K562 (cell line): Measurements from ENCODE around the gene SAMD8. TPM values are rescaled to one million over a fixed set of nuclear protein-coding genes. Genes with fewer than 3 reads are reported as not detected.
A peak's percentile ranks its signal among the peaks of the same experiment; 100 is the strongest.

Experiments used
- ATAC-seq: fragments of 200-7000 bp; cut with Tn5 transposase; 3 replicates; pipeline ENCODE4 v1.9.1; 2020; ENCODE audit warnings: moderate library complexity
- BruUV-seq: library from RNA; stranded (reverse); fragments of 400-500 nt; replicated peaks from 2 replicates; lab custom pipeline; 2021; lab: Mats Ljungman, UMichigan
- CTCF ChIA-PET: fragments of 300-600 bp; formaldehyde crosslinking; extraction: SDS; loops from one replicate; lab custom pipeline; 2021; ENCODE audit warnings: low intra/inter-chr PET ratio; lab: Yijun Ruan, JAX
- POLR2A ChIA-PET: fragments of 300-600, 350-650 bp; sonication (Branson Sonifier 250); formaldehyde crosslinking; extraction: SDS; loops from one replicate; lab custom pipeline; 2021; ENCODE audit warnings: antibody characterized with exemption, inconsistent platforms; lab: Yijun Ruan, JAX
- DNase-seq, 4 experiments: peaks; one replicate each; pipeline versions ENCODE4 v3.0.0 to v3.0.0-alpha.2; 2011 to 2018; ENCODE audit warnings: low spot score in 3 of 4, mixed read lengths in 3 of 4; ENCODE audit errors: extremely low read depth in 1 of 4
- FAIRE-seq: peaks from 2 replicates; lab custom pipeline; 2011; peaks lifted over from hg19 to GRCh38; lab: Jason Lieb, UNC
- H2AFZ ChIP-seq: 2 replicates; pipeline ENCODE4 v1.6.0; 2011; ENCODE audit warnings: low read depth, low read length, control low read depth, inconsistent platforms
- H3K27ac ChIP-seq: fragments of 200-600 bp; 3 replicates; pipeline ENCODE4 v1.8.0; 2011; ENCODE audit warnings: low read depth, mild to moderate bottlenecking, control low read depth, inconsistent platforms, low read length, moderate library complexity, mixed read lengths; ENCODE audit errors: extremely low read depth
- H3K27me3 ChIP-seq, 2 experiments: fragments of 300-600 bp in 1 of 2; 2 replicates in 1 of 2; 3 replicates in 1 of 2; pipeline versions ENCODE4 v1.6.0 to v1.8.0; 2011; ENCODE audit warnings: inconsistent platforms in 2 of 2, low read length in 2 of 2, mild to moderate bottlenecking in 1 of 2, mixed read lengths in 1 of 2, moderate library complexity in 1 of 2; ENCODE audit not compliant: control insufficient read depth in 2 of 2, insufficient read depth in 2 of 2
- H3K36me3 ChIP-seq: fragments of 300-600 bp; 3 replicates; pipeline ENCODE4 v1.8.0; 2011; ENCODE audit warnings: mild to moderate bottlenecking, low read length, inconsistent platforms; ENCODE audit not compliant: control insufficient read depth, insufficient read depth
- H3K4me1 ChIP-seq, 2 experiments: fragments of 200-600 bp in 1 of 2; replicated peaks in 1 of 2; 2 replicates in 1 of 2; 3 replicates in 1 of 2; pipeline versions ENCODE4 v1.5.1 to v1.8.0; 2011; ENCODE audit warnings: inconsistent platforms in 2 of 2, low read length in 2 of 2, mild to moderate bottlenecking in 1 of 2, mixed read lengths in 1 of 2, moderate library complexity in 1 of 2; ENCODE audit not compliant: control insufficient read depth in 2 of 2, insufficient read depth in 2 of 2
- H3K4me2 ChIP-seq: 2 replicates; pipeline ENCODE4 v1.6.1; 2011; ENCODE audit warnings: low read length, control low read depth, inconsistent platforms, mixed read lengths; ENCODE audit not compliant: insufficient read depth
- H3K4me3 ChIP-seq: fragments of 200-600 bp; sonication (generic), shearing (Covaris generic); 2 replicates; pipeline ENCODE4 v1.5.1; 2016; ENCODE audit warnings: control low read depth, inconsistent platforms
- H3K79me2 ChIP-seq: fragments of 200-600 bp; 3 replicates; pipeline ENCODE4 v1.8.0; 2011; ENCODE audit warnings: low read length, inconsistent platforms; ENCODE audit not compliant: control insufficient read depth, insufficient read depth
- H3K9ac ChIP-seq, 2 experiments: 2 replicates each; pipeline versions ENCODE4 v1.6.0 to v1.6.1; 2011; ENCODE audit warnings: low read depth in 2 of 2, low read length in 2 of 2, control low read depth in 1 of 2, inconsistent platforms in 1 of 2, mild to moderate bottlenecking in 1 of 2, mixed read lengths in 1 of 2; ENCODE audit not compliant: insufficient read depth in 1 of 2
- H3K9me1 ChIP-seq: one replicate; pipeline ENCODE4 v1.6.0; 2011; ENCODE audit warnings: inconsistent platforms, mild to moderate bottlenecking, low read length, moderate library complexity; ENCODE audit not compliant: control insufficient read depth, insufficient read depth
- H3K9me3 ChIP-seq: replicated peaks from 2 replicates; pipeline ENCODE4 v1.5.1; 2011; ENCODE audit warnings: low read depth, low read length, inconsistent platforms; ENCODE audit not compliant: control insufficient read depth, insufficient read depth
- H4K20me1 ChIP-seq: replicated peaks from 2 replicates; pipeline ENCODE4 v1.6.1; 2011; ENCODE audit warnings: low read length, inconsistent platforms, mixed read lengths; ENCODE audit not compliant: control insufficient read depth, insufficient read depth
- ARNT ChIP-seq, 2 experiments: fragments of 450-650 bp; IDR thresholded peaks; 2 replicates each; pipeline ENCODE4 v1.6.1; 2016; ENCODE audit warnings: mild to moderate bottlenecking in 1 of 2
- ETV6 ChIP-seq, 3 experiments: fragments of 150-350 bp in 1 of 3; sonication (generic) in 1 of 3; formaldehyde crosslinking in 1 of 3; IDR thresholded peaks; 2 replicates each; pipeline versions ENCODE4 v1.6.1 to v1.8.0; 2014 to 2022; ENCODE audit warnings: borderline replicate concordance in 2 of 3, low read depth in 2 of 3, antibody characterized with exemption in 1 of 3, low read length in 1 of 3, mild to moderate bottlenecking in 1 of 3, missing genetic modification reagents in 1 of 3
- FOXK1 ChIP-seq: sonication (generic); formaldehyde crosslinking; IDR thresholded peaks from 2 replicates; pipeline ENCODE4 v1.8.0; 2022; ENCODE audit warnings: missing genetic modification reagents, mild to moderate bottlenecking, borderline replicate concordance
- NCOA1 ChIP-seq: fragments of 450-650 bp; IDR thresholded peaks from 2 replicates; pipeline ENCODE4 v1.6.1; 2016; ENCODE audit warnings: low read depth
- NFE2 ChIP-seq: IDR thresholded peaks from 2 replicates; pipeline ENCODE4 v1.6.1; 2014; ENCODE audit warnings: antibody characterized with exemption, low read depth
- SMARCA4 ChIP-seq: fragments of 450-650 bp; IDR thresholded peaks from 2 replicates; pipeline ENCODE4 v1.6.1; 2016
- TAF7 ChIP-seq: fragments of 450-650 bp; IDR thresholded peaks from 2 replicates; pipeline ENCODE4 v1.6.1; 2016; ENCODE audit warnings: missing genetic modification characterization, missing compliant biosample characterization
- ZC3H8 ChIP-seq: fragments of 450-650 bp; IDR thresholded peaks from 2 replicates; pipeline ENCODE4 v1.6.1; 2017
- ZNF12 ChIP-seq: sonication (generic); formaldehyde crosslinking; IDR thresholded peaks from 2 replicates; pipeline ENCODE4 v1.4.0; 2020; ENCODE audit warnings: mild to moderate bottlenecking, missing genetic modification reagents
- WGBS: fragments of 100-300 bp; shearing (Covaris generic); methylation state at CpG from one replicate; pipeline ENCODE4 v1.1.6; 2016; ENCODE audit warnings: low coverage, mixed read lengths; ENCODE audit not compliant: insufficient coverage; ENCODE audit errors: missing lambda C conversion rate; 5-methylcytosine and 5-hydroxymethylcytosine counted together
- in situ Hi-C: fragments of 300-500 bp; cut with MboI; formaldehyde crosslinking; loops from 4 replicates; pipeline ENCODE4 v1.15.0; 2018; ENCODE audit warnings: inconsistent platforms, mixed read lengths
- intact Hi-C: fragments of 100-400 bp; cut with micrococcal nuclease; formaldehyde crosslinking; loops from 2 replicates; pipeline ENCODE4 v1.14.2; 2022
- polyA plus RNA-seq, 8 experiments: library from polyadenylated mRNA; depleted of rRNA in 4 of 8; stranded (reverse) in 5 of 8; unstranded in 3 of 8; fragments of >200 nt; fragmentation: Nextera tagmentation in 2 of 8; fragmentation: Illumina TruSeq in 1 of 8; extraction: Ambion mirVana in 2 of 8; extraction: Trizol in 1 of 8; gene quantifications; 2 replicates each; pipeline versions ENCODE4 v1.2.1 to v1.2.3, GENCODE V29; 2011 to 2014; ENCODE audit warnings: inconsistent platforms in 1 of 8, missing spikeins in 1 of 8
- total RNA-seq, 7 experiments: library from RNA; depleted of rRNA in 6 of 7; stranded (reverse); fragments of >200 nt in 6 of 7; fragmentation: Illumina TruSeq in 2 of 7; extraction: Trizol in 2 of 7; gene quantifications; 2 replicates each; pipeline versions ENCODE4 v1.2.1 to v1.2.3, GENCODE V29; 2011 to 2021; ENCODE audit warnings: low replicate concordance in 1 of 7
- TF ChIP-seq, protein P1 (sequence below), 2 experiments: fragments of 450-650 bp in 1 of 2; sonication (generic) in 1 of 2; formaldehyde crosslinking in 1 of 2; IDR thresholded peaks; 2 replicates each; pipeline versions ENCODE4 v1.7.1 to v1.9.0; 2016 to 2022; ENCODE audit warnings: inconsistent platforms in 1 of 2, mild to moderate bottlenecking in 1 of 2, missing genetic modification reagents in 1 of 2
- TF ChIP-seq, protein P2 (sequence below): fragments of 450-650 bp; IDR thresholded peaks from 2 replicates; pipeline ENCODE4 v1.6.1; 2016; ENCODE audit warnings: low read depth, mild to moderate bottlenecking, moderate library complexity

SAMD8 gene
- total and polyA plus RNA-seq, 9 of the 15 experiments (the other 6 are each of a cell fraction or from before 2014, with no cell fraction given) = 2.7 to 16.1 (median 6.2) TPM

DNA sequence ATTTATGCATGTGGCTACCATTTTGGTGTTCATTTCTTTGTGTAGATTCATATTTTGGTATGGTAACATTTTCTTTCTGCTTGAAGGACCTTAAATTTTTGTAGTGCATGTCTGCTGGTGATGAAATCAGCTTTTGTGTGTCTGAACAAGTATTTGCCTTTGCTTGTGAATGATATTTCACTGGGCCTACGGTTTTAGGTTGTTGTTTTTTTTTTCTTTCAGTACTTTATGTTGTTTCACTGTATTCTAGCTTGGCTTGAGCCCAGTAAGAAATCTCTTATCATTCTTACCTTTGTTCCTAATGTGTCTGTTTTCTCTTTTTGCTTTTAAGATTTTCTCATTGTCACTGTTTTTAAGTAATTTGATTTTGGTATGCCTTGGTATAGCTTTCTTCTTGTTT is 31.9 kb downstream of the SAMD8 start:
- Histone ChIP-seq H3K79me2 (peaks cover 22% of the 10 kb centered on the region), H2AFZ (no peak overlapping the region), H3K9me1 (no peaks in the 10 kb centered on the region), H3K4me1 (peaks cover 8 to 9% of the 10 kb centered on the region in 2 experiments), H3K27ac (no peak overlapping the region; the same call in 2 of the 3 replicates), H4K20me1 (no peaks in the 10 kb centered on the region), H3K36me3 (no peaks in the 10 kb centered on the region), H3K27me3 (no peaks in the 10 kb centered on the region), H3K4me3 (no peak overlapping the region), H3K9me3 (no peaks in the 10 kb centered on the region), H3K4me2 (no peak overlapping the region), H3K9ac (no peak overlapping the region)
- POLR2A ChIA-PET = interaction anchor here (0.6 to 1.1 kb wide), 2 partner anchors 23 to 219 kb away, joined by 3 read pairs; no protein-coding TSS in a partner anchor
- ATAC-seq (peak; percentile 22; the same call in 1 of the 3 replicates), DNase-seq (no peak), FAIRE-seq (no peak)
- no TSS peak for BruUV-seq
- WGBS = 0% methylated on average over 1 of the region's 1 CpG
- in situ Hi-C loops (no loop called here), intact Hi-C loops (no loop called here)
- CTCF ChIA-PET = no interaction called here
- no peak for TF ChIP-seq NFE2
- TF ChIP-seq NCOA1 = no peak
- TF ChIP-seq TAF7 (tag) = no peak
- no peak for TF ChIP-seq SMARCA4
- no peak for TF ChIP-seq ETV6 (IDR thresholded peaks at IDR 0.05; ENCODE audit: borderline replicate concordance in 1 of 2, low read depth in 2 of 2, low read length in 1 of 2)
- no peak for TF ChIP-seq ETV6 (CRISPR knock-in tag; IDR thresholded peaks at IDR 0.05; ENCODE audit: borderline replicate concordance)
- TF ChIP-seq, protein P1, sequence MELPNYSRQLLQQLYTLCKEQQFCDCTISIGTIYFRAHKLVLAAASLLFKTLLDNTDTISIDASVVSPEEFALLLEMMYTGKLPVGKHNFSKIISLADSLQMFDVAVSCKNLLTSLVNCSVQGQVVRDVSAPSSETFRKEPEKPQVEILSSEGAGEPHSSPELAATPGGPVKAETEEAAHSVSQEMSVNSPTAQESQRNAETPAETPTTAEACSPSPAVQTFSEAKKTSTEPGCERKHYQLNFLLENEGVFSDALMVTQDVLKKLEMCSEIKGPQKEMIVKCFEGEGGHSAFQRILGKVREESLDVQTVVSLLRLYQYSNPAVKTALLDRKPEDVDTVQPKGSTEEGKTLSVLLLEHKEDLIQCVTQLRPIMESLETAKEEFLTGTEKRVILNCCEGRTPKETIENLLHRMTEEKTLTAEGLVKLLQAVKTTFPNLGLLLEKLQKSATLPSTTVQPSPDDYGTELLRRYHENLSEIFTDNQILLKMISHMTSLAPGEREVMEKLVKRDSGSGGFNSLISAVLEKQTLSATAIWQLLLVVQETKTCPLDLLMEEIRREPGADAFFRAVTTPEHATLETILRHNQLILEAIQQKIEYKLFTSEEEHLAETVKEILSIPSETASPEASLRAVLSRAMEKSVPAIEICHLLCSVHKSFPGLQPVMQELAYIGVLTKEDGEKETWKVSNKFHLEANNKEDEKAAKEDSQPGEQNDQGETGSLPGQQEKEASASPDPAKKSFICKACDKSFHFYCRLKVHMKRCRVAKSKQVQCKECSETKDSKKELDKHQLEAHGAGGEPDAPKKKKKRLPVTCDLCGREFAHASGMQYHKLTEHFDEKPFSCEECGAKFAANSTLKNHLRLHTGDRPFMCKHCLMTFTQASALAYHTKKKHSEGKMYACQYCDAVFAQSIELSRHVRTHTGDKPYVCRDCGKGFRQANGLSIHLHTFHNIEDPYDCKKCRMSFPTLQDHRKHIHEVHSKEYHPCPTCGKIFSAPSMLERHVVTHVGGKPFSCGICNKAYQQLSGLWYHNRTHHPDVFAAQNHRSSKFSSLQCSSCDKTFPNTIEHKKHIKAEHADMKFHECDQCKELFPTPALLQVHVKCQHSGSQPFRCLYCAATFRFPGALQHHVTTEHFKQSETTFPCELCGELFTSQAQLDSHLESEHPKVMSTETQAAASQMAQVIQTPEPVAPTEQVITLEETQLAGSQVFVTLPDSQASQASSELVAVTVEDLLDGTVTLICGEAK (IDR thresholded peaks at IDR 0.05) = peak; percentile 96
- TF ChIP-seq, protein P1 (CRISPR knock-in tag; IDR thresholded peaks at IDR 0.05) = no peak; the same call in 1 of the 2 replicates
- TF ChIP-seq ARNT (IDR thresholded peaks at IDR 0.05) = 0 out of 4 replicates have a peak, but pooled peaks of 1 of the 2 experiments have one; percentile 19
- TF ChIP-seq FOXK1 (CRISPR knock-in tag) = no peak
- no peak for TF ChIP-seq ZNF12
- TF ChIP-seq, protein P2, sequence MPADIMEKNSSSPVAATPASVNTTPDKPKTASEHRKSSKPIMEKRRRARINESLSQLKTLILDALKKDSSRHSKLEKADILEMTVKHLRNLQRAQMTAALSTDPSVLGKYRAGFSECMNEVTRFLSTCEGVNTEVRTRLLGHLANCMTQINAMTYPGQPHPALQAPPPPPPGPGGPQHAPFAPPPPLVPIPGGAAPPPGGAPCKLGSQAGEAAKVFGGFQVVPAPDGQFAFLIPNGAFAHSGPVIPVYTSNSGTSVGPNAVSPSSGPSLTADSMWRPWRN = no peak
- TF ChIP-seq ZC3H8 = no peak
